GM11168 (cell line): ENCODE results near the gene CYTL1.
"Not testable (repeated sequence)": the region's sequence is repeated elsewhere in the genome, so short reads cannot be mapped to it uniquely, and the experiment has no call there.

Source experiments
- in situ Hi-C: fragments of 300-500 bp; cut with MboI; formaldehyde crosslinking; loops from one replicate; pipeline ENCODE4 v1.12.0; 2022; ENCODE audit warnings: low sequenced_read_pairs; ENCODE audit not compliant: unreplicated experiment

Gene CYTL1

DNA sequence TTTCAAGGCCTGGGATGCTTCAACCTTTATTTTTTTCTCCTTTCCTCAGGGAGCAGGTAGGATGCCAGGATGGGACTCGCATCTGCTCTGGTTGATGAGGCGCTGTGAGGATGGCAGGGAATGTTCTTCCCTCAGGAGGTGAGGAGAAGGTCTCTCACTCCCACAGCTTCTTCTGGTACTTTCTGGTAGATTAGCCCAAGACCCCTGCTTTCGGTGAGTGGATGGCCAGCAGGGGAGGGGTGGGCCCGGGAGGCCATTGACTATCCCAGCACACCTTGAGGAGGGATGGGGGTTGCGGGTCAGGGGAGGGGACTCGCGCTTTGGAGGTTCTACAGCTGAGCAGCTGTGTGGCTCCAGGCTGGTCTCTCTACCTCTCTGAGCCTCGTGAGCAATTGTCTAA, 14.8 kb downstream of the CYTL1 start:
- in situ Hi-C loops = no loop called here

DNA sequence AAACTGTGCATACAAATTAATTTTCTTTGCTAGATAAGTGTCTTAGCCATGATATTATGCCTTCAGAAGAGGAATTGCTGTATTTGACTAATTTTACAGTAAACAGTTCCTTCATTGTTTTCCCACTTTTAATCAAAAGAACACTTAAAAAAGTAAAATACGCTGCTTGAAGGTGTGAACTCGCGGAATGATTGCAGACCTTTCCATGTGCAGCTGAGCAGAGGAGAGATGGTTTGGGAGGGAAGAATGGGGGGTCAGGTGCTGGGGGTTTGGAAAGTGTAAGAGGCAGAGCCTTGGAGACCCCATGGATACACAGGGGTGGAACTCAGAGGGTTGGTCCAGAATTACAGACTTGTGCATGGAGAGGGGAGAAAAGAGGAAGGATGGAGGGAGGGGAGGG, 15.3 kb downstream of the CYTL1 start:
- in situ Hi-C loops = no loop called here

DNA sequence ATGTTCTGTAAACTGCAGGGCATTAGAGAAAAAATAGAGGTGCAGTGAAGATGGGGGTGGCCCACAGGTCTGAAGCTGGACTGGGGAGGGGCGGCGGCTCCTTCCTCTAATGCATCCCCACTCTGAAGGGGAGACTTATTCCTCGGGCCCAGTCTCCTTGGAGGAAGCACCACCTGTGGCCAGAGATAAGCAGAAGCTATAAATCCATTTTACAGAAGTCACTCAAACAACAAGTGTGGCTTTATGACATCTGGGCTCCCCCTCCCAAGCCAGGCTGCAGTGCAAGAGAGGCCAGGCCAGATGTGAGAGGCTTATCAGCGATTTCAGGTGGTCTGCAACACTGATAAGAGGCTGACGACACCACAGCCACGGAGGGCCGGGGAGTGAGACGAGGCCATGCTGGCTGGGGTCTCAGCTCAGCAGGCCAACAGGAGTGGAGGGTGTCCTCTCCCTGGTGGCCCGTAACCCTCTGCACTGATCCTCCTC, 15.8 kb downstream of the CYTL1 start:
- in situ Hi-C loops = no loop called here

DNA sequence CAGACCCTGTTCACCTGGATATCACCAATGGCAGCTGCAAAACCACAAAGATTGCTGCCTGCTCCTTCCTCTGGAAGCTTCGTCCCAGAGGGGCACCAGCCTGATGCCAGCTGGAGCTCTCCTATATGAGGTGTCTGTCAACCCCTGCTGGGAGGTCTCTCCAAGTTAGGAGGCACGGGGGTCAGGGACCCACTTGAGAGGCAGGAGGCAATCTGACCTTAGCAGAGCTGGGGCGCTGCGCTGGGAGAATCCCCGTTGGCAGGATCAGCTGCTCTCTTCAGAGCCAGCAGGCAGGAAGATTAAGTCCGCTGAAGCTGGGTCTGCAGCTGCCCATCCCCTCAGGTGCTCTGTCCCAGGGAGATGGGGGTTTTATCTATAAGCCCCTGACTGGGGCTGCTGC, 17.6 kb downstream of the CYTL1 start:
- in situ Hi-C loops = not testable (repeated sequence)

DNA sequence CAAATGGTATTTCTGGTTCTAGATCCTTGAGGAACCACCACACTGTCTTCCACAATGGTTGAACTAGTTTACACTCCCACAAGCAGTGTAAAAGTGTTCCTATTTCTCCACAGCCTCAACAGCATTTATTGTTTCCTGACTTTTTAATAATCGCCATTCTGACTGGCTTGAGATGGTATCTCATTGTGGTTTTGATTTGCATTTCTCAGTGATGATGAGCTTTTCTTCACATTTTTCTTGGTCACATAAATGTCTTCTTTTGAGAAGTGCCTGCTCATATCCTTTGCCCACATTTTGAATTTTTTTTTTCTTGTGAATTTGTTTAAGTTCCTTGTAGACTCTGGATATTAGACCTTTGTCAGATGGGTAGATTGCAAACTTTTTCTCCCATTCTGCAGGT, 22.3 kb downstream of the CYTL1 start:
- in situ Hi-C loops = not testable (repeated sequence)

DNA sequence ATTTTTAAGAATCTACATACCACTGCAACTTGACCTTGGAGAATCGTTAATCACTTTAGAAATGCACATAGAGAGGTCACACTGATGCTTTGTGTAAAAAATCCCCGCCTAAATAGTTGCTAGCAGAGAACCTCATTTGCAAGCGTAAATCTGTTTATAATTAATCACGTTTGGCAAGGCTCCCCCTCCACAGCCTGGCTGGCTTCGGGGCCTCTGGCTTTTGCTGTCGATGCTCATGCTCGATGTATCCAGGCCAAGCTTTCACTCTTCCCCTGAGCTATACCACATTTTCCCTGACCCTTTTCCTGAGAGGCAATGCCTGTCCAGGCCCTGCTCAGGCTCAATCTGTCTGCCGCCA, 23.4 kb downstream of the CYTL1 start:
- in situ Hi-C loops = no loop called here

DNA sequence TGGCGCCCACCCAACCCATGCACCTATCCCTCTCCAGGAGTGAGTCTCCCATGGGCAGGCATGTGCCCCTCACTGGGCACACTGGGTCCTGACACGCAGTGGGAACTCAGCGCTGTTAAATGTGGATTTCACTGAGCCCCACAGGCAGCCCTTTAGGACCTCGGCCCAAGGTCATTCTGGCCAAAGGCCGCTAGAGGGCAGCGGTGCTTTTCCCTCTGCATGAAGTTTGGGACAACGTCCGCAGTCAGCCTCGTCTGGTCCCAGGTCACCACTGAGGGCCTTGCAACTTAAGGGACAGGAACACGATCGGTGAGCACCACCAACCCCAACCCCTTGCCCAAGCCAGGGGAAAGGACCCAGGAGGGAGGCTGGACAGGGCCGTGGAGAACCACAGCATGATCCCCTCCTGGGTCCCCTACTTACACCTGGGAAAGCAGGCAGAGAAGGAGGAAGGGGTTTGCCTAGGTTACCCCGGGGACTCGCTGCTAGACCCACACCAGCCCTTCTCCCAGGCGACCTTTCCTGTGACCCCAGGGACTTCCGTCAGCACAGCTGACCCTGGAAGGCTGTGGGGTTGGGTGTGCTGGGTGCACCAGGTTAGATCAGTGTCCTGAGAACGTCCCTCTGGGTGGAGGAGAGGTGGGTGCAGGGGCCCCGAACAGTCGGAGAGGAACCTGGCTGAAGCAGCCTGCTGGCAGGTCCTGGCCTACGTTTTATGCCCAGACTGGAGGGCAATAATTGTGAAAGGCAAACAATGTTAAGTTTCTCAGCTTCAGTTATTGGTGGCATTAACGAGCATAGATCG, 24.0 kb downstream of the CYTL1 start:
- in situ Hi-C loops = no loop called here

DNA sequence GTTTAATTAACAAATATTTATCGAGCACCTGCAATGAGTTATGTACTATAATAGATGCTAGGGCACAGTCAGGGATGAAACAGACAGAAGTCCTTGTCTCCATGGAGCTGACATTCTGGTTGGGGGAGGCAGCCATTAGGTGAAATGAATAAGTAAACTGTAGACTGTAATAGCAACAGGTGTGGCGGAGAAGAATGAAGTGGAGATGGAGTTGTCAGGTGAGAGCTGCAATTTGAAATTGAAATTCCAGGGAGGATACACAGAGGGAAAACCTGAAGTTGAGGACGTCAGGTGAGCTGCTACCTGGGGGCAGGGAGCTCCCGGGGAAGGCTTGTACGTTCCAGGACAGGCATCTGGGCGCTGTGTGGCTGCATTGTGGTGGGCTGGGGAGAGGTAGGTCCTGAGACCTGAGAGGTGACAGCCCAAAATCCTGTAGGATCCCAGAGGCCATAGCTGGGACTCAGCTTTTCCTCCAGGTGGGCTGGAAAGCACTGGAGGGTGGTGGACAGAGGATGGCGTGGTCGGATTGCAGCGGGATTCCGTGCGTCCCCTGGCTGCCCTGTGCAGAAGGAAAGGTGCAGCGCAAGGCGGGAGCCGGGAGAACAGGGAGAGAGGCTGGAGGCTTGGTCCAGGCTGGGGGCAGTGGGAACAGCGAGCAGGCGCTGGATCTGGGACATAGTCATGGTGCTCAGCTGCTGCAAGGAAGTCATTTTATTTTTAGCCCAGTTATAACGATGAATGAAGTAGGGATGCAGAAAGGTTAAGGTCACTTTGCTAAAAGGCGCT, 24.8 kb downstream of the CYTL1 start:
- in situ Hi-C loops = no loop called here

DNA sequence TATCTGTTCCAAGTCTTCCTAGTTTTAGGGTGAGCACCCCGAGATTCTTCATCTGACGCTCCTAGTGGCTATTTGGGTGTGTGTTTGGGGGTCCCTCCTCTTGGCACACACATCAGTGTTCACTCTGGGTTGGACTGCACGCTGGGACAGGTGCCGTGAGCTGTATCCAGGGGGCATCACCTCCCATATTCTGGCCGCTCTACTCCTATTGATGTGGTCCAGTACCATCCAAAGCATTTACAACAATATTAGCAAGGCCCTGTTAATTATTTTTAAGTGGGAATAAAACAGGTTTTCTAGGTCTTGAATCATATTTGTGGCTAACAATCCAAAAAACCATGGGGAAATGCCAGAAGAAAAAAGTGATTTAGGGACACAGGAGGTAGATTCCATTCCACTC, 26.4 kb downstream of the CYTL1 start:
- in situ Hi-C loops = no loop called here

DNA sequence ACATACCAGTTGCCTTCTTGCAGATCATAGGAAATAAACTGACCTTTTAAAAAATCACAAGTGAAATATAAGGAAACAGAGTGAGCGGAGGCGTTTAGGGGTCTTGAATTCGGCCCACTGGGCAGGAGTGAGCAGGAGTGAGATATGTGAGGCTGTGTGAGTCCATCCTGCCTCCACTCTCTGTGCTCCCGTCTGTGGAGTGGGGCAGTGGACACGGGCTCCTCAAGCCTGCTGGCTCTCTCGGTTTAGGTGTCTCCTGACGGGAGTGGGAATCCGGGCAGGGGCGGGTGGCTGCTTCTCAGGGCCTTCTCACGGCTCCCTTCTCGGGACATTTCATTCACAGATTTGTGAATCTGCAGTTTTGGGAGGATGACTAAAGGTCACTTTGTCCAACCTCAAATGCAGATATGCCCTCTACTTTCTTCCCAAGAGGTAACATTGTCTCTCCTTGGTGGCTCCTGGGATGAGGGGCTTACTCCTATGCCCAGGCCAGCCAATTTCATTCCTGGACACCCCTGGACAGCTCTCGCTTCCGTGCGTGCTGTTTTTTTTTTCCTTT, 27.6 kb downstream of the CYTL1 start:
- in situ Hi-C loops = no loop called here

DNA sequence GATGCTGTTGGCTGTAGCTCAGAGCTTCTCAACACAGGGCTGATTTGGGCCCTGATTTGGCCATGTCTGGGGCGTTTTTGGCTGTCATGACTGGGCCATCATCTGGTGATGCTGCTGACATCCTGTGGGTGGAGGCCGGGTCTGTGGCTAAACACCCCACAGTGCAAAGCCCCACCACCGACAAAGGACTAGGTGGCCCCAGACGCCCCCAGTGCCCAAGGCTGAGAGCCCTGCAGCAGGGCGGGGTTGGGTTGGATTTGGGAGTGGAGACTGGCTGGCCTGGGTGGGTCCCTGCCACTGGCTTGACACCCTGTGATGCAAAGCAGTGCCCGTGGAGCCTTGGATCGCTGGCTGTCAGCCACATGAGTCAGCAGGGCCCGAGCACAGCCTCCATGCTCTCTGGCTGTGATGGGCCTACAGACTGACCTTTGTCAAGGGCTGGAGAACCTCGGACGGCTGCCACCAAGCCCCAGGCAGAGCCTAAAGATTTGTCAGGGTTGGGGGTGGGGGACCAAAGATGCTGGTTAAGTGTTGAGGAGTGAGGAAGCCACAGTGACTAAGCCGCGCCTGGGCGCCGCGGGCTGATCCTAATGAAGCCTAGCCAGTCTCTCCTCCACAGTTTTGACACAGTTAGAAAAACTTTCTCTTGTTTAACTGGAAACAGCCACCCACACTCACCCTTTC, 28.3 kb downstream of the CYTL1 start:
- in situ Hi-C loops = no loop called here

DNA sequence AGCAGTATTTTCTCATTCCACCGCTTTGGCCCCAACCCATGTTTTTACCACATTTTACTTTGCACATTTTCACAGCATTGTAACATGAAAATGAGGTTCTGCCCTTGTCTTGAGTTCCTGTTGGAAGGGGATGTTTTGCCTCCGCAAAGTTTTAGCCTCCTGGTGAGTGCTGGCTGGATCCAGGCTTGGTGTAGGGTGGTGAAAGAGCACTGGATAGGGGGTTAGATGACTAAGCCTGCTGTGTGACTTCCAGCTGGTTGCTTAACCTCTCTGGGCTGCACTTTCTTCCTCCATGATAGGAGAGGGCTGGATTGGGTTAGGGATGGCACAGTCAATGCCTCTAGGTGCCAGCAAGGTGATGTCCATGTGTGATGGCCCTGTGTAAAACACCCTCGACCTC, 28.9 kb downstream of the CYTL1 start:
- in situ Hi-C loops = no loop called here

DNA sequence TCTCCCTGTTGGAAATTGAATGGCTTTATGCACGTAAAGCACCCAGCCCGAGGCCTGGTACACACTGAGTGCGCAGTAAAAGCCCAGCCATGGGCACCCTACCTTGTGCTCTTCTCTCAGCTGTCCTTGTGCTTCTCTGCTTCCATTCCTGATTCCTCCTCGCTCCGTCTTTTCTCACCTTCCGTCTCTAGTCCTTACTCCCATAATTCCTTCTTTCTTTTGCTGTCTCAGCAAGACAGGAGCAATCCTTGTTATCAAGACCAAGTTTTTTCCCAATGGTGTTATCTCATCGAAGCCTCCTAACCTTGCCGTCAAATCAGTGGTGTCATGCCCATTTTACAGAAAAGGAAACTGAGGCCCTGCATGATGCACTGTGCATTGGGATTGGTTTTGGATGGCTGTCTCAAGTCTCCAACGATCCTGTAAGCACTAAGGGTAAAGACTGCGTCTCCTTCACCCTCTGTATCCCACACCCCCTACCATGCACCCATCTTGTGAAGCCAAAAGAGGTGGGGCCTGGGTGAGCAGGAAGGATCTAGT, 30.1 kb downstream of the CYTL1 start:
- in situ Hi-C loops = no loop called here

DNA sequence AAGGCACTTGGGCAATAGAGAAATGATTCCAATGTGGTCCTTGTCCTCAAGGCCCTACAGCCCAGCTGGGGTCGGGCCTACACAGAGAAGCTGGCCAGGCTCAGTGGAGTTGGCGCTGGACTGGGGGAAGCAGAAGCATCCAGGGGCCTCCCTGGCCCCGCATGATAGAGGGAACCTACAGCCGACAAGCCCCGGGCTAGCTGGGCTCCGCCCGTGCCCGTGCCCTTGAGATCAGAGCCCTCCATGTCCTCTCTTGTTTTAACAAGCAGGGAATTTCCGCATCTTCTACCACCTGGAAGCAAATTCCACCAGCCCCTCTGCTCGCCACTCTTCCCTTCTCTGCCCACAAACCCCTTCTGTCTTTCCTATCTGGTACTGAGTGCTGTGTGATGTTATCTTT, 31.6 kb downstream of the CYTL1 start:
- in situ Hi-C loops = no loop called here

DNA sequence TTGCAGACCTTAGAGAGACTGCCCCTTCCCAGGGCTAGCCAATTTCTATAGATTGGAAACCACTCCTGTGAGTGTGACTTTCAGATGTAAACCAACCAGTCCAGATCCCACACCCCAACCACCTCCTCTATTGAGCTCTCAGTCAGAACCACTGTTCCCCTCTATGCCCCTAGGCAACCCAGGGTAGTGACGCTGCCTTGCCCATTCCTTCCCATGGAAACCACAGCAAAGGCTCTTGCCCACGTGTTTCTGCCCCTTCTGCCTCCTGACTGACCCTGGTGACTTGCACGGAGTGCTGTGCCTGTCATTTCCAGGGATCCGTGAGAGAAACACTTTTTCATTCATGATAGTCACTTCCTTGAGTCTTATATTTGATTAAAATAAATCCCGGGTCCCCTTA, 32.4 kb downstream of the CYTL1 start:
- in situ Hi-C loops = no loop called here

DNA sequence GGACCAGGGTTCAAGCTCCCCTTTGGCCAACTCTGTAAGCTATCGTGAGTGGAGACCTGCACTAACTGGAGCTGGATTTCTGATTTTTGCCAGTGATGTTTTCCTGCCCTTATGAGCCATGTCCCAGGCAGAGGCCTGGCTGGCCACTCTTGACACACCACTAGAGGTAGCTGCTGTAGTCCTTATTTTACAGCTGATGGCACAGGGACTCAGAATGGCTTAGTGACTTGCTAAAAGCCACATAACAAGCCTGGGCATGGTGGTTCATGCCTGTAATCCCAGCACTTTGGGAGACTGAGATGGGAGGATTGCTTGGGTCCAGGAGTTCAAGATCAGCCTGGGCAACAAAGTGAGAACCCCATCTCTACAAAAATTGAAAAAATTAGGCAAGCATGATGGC, 33.4 kb downstream of the CYTL1 start:
- in situ Hi-C loops = no loop called here

DNA sequence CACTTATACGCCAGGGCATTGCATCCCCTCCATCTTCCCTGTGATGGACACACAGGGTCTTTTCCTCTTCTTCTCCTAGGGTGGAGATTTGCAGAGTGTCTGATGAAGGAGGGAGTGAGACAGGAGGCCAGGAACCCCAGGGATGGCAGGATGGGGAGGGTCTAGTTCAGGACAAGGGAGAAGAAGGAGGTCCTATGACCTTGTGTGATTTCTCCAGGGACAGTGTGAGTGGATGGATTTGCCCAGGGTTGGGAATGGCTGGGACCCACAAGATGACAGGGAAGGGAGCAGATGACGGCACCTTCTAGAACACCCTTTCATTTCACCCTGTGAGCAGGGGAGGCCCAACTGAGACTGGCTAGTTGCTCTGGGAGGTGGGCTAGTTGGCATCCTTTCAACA, 34.2 kb downstream of the CYTL1 start:
- in situ Hi-C loops = no loop called here

DNA sequence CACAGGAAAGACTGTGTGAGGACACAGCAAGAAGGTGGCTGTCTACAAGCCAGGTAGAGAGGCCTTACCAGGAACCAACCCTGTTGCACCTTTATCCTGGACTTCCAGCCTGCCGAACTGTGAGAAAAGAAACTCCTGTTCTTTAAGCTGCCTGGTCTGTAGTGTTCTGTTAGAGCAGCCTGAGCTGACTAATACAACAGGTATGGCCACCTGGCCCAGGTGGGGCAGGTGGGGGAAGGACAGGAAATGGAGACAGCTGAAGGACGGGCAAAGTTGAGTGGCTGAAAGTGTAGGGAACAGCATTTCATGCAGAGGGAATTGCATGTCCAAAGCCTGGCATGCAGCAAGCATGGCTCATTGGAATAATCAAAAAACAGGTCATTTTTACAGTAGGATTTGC, 35.1 kb downstream of the CYTL1 start:
- in situ Hi-C loops = no loop called here

DNA sequence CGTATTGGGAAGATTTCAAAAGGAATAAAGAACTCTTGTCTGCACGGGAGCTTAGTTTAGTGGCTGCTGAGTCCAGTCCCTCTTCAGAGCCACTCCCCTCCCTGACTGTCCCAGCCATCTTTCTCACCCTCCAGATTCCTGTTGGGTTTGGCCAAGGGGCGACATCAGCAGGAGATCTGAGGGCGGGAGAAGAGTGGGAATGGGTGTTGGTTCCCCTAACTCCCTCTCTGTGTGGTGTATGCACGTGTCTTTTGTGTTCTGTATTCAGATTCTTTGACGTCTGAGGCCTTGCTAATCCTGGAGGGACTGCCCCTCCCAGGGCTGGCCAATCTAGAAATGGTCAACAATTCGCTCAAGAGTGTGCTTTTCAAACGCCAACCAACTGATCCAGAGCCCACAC, 37.4 kb downstream of the CYTL1 start:
- in situ Hi-C loops = no loop called here

DNA sequence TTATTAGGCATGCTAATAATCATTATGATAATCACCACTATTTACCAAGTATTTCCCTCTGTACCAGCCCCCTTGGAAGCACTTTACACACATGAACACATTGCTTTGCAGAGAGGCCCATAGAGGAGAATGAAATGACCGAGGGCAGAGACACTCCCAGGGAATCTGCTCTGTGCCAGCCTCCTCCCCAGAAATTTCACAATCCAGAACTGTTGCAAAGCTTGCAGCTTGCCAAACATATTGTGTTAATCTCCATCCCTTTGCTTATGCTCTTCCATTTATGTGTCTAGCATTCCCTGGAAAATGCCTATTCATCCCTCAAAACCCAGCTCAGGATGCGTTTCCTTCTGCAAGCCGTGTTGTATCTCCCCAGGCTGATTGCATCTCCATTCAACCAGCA, 37.8 kb downstream of the CYTL1 start:
- in situ Hi-C loops = no loop called here
